GM08714 (cell line): ENCODE data around the gene FBXL19.

Source experiments
- H3K4me3 ChIP-seq: fragments of 200-500 bp; sonication (Bioruptor generic); 2 replicates; pipeline ENCODE4 v1.5.1; 2014; ENCODE audit warnings: mild to moderate bottlenecking, low read length, inconsistent platforms
- ZNF274 ChIP-seq: IDR thresholded peaks from 2 replicates; pipeline ENCODE4 v1.6.1; 2012; ENCODE audit warnings: mild to moderate bottlenecking, low read depth, low read length

FBXL19 gene

DNA sequence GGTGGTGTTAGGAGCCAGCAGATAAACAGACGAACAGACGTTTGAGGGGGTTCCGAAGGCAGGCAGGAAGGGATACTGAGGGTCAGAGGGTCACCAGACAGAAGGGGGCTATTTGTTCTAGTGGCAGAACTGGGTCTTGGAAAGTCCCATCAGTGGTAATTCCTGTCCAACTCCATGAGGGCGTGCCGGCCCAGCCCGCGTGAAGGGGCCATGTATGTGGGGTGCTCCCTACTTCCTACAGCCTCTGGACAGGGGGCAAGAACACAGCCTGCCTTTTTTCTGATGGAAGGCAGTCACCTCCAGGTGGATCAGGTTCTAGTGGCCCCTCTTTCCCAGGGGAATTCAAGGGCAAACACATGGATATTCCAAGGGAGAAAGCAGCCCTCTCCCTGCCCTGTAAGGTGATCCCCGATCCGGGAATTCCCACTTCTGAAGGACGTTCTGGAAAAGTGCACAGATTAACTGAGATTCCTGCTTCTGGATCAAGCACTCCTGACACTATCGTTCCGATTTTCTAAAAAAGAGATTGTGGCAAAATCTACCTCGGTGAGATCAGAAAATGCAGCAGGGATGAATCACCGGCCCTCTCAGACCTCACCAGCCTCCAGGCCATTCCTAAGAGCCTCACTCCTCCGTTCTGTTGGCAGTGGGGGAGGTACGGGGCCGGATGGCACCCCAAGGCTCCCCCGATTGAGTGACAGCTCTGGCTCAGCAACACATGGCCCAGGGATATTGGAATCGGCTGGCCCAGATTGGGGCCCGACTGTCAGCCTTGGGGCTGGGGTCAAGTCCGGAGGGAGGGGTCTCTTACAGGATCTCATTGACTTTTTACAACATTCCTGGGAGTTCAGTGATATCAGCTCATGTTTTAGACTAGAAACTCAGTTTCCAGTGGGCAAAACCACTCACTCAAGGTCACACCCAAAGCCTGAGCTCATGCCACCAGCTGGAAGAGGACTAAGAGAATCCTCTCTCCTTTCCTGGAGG lies 74.6 kb downstream of the FBXL19 start:
- H3K4me3 ChIP-seq: no peak overlapping the region
- no peak for TF ChIP-seq ZNF274
